Measurements from ENCODE around the gene SF3B5.
"Not testable (repeated sequence)": the region's sequence is repeated elsewhere in the genome, so short reads cannot be mapped to it uniquely, and the experiment has no call there.

The SF3B5 gene

DNA sequence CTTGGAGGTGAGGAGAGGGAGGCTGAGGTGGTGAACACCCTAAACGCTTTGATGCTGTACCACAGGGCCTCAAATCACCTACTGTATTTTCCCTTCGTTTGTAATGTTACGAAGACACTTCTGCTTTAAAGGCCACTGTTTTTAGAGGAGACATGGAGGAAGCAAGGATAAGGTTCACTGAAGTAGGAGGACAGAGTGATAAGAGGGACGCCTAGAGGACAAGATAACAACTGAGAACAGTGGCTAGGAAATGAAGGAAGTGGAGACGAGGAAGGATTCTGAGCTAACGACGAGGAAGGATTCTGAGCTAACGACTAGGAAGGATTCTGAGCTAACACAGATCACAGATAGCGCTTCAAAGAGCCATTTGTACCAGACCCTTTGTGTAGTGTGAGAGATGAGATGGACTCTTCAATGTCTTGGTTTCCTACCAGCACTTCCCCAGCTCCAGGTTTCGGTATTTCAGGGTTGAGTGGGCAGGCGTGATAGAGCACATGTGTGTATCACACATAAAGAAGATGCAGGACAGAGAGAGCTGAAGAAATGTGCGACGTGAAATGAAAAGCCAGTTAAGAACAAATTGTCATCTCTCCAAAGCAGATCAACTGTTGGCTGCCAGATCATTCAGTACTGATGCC, 7.5 kb downstream of the SF3B5 start:
- TF ChIP-seq, protein P1, sequence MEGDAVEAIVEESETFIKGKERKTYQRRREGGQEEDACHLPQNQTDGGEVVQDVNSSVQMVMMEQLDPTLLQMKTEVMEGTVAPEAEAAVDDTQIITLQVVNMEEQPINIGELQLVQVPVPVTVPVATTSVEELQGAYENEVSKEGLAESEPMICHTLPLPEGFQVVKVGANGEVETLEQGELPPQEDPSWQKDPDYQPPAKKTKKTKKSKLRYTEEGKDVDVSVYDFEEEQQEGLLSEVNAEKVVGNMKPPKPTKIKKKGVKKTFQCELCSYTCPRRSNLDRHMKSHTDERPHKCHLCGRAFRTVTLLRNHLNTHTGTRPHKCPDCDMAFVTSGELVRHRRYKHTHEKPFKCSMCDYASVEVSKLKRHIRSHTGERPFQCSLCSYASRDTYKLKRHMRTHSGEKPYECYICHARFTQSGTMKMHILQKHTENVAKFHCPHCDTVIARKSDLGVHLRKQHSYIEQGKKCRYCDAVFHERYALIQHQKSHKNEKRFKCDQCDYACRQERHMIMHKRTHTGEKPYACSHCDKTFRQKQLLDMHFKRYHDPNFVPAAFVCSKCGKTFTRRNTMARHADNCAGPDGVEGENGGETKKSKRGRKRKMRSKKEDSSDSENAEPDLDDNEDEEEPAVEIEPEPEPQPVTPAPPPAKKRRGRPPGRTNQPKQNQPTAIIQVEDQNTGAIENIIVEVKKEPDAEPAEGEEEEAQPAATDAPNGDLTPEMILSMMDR (IDR thresholded peaks at IDR 0.05; ENCODE audit: low read depth, low read length, missing control alignments) = no peak
- DNase-seq (ENCODE audit: low read depth) = no peak
- no peak overlapping the region for H3K4me3 ChIP-seq (ENCODE audit: low read depth, low read length)
- in situ Hi-C loops (cut with HindIII; ENCODE audit: low sequenced_read_pairs) = no loop called here

DNA sequence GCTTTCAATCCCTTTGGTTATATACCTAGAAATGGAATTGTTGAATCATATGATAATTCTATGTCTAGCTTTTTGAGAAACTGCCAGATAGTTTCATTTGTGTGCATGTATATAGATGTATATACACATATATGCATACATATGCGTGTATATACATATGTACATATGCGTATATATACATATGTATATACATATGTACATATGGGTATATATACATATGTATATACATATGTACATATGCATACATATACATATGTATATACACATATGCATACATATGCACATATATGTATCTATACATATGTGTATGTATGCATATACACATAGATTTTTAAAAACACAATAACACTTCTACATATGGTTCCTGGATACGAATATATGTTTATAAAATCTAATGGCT, 8.4 kb downstream of the SF3B5 start:
- TF ChIP-seq, protein P1 (IDR thresholded peaks at IDR 0.05; ENCODE audit: low read depth, low read length, missing control alignments) = no peak
- H3K4me3 ChIP-seq (ENCODE audit: low read depth, low read length) = no peak overlapping the region
- in situ Hi-C loops (cut with HindIII; ENCODE audit: low sequenced_read_pairs) = no loop called here
- DNase-seq (ENCODE audit: low read depth) = no peak

DNA sequence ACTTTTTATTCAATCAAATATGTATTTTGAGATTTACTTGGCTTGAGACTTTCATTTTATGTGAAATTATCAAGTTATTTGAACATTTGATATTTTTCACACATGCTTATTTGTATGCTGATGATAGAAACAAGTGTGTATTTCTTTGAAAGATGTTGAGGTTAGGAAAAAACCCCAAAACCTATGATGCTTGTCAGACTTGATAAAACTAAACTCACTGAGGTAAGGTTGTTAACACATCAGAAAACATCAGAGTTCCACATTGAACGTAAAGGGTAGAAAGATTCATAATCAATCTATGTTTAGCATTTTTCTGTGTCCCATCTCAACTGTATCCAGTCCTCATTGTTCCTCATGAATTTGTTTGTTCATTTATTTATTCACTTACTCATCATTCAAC, 12.2 kb downstream of the SF3B5 start:
- TF ChIP-seq, protein P1 (IDR thresholded peaks at IDR 0.05; ENCODE audit: low read depth, low read length, missing control alignments) = no peak
- H3K4me3 ChIP-seq (ENCODE audit: low read depth, low read length) = no peak overlapping the region
- in situ Hi-C loops (cut with HindIII; ENCODE audit: low sequenced_read_pairs) = no loop called here
- no peak for DNase-seq (ENCODE audit: low read depth)

DNA sequence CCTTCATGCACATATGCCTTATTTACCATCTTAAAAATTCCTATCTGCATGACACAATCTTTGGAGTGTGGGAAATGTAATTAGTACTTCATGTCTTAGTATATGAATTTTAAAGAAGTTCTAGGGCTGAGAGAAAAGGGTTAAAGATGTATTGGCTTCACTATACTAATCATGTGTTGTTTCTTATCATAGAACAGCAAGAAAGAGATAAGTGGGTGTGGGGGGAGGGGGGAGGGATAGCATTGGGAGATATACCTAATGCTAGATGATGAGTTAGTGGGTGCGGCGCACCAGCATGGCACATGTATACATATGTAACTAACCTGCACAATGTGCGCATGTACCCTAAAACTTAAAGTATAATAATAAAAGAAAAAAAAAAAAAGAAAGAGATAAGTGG, 13.0 kb downstream of the SF3B5 start:
- DNase-seq (ENCODE audit: low read depth); in situ Hi-C loops (cut with HindIII; ENCODE audit: low sequenced_read_pairs); H3K4me3 ChIP-seq (ENCODE audit: low read depth, low read length): not testable (repeated sequence)

DNA sequence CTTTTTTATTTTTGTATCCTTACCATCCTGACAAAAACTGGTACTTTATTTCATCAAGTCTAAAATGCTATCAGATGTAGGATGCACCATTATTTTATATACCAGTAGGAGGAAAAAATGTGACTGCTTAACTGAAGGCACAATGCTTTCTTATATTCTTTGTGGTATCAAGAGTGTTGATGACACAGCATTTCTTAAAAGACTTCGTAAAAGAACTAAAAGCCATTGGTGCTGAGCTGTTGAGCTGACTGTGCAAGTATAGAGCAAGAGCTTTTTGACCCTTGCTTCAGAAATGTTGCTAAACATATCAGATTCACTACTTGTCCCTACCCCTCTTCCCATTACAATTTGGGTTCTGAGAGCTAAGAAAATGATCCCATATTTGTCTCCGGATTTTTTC, 17.5 kb downstream of the SF3B5 start:
- no peak for DNase-seq (ENCODE audit: low read depth)
- in situ Hi-C loops (cut with HindIII; ENCODE audit: low sequenced_read_pairs) = no loop called here
- H3K4me3 ChIP-seq (ENCODE audit: low read depth, low read length) = no peak overlapping the region
- TF ChIP-seq, protein P1 (IDR thresholded peaks at IDR 0.05; ENCODE audit: low read depth, low read length, missing control alignments) = no peak

DNA sequence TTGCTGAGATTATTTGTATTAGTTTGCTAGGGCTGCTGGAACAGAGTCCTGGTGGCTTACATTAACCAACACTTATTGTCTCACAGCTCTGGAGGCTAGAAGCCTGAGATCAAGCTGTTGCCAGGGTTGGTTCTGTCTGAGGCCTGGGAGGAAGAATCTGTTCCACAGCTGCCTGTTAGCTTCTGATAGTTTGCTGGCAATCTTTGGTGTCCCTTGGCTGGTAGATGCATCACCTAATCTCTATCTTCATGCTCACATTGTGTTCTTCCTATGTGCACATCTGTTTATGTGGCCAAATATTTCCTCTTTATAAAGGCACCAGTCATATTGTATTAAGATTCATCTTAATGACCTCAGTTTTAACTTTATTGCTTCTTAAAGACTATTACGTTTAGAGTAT, 19.5 kb downstream of the SF3B5 start:
- in situ Hi-C loops (cut with HindIII; ENCODE audit: low sequenced_read_pairs) = no loop called here
- DNase-seq (ENCODE audit: low read depth) = no peak
- H3K4me3 ChIP-seq (ENCODE audit: low read depth, low read length) = no peak overlapping the region
- TF ChIP-seq, protein P1 (IDR thresholded peaks at IDR 0.05; ENCODE audit: low read depth, low read length, missing control alignments) = no peak

DNA sequence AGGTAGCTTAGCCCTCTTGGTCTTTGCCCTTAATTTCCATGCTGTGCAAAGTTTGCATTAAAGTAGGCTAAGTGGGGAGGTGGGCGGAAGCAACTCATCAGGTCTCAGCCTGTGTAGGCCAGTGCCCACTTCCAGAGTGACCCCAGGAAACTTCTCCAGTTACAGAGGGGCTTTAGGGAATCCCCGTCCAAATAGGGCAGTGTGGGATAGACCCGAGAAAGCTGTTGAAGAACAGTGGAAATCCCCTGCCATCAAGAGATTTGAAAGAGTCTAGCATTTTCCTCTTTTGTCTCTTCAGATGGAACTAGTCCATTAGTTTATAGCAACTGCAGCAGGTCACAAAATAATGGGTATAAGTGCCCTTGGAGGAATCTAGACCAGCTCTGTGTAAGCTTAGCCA, 20.2 kb downstream of the SF3B5 start:
- H3K4me3 ChIP-seq (ENCODE audit: low read depth, low read length) = no peak overlapping the region
- TF ChIP-seq, protein P1 (IDR thresholded peaks at IDR 0.05; ENCODE audit: low read depth, low read length, missing control alignments) = no peak
- in situ Hi-C loops (cut with HindIII; ENCODE audit: low sequenced_read_pairs) = no loop called here
- DNase-seq (ENCODE audit: low read depth) = no peak
